Endothelial cell of umbilical vein (primary cell): ENCODE results near the gene LLGL2. TPM values are rescaled to one million over a fixed set of nuclear protein-coding genes. Genes with fewer than 3 reads are reported as not detected.

ENCODE experiments used
- BruUV-seq: library from RNA; stranded (reverse); fragments of 400-500 nt; replicated peaks from 2 replicates; lab custom pipeline; 2021; lab: Mats Ljungman, UMichigan
- CTCF ChIA-PET: fragments of 300-600, 350-600 bp; sonication (Branson Sonifier 250); formaldehyde crosslinking; loops from one replicate; lab custom pipeline; 2021; ENCODE audit warnings: antibody characterized with exemption, inconsistent platforms; lab: Charles Lee
- POLR2A ChIA-PET: fragments of 300-600, 350-600 bp; sonication (Branson Sonifier 250); formaldehyde crosslinking; loops from one replicate; lab custom pipeline; 2021; ENCODE audit warnings: antibody characterized with exemption, inconsistent platforms; lab: Charles Lee
- DNase-seq: peaks from one replicate; pipeline ENCODE4 v3.0.0-alpha.2; 2011; ENCODE audit warnings: low read depth, low spot score
- FAIRE-seq: peaks from 2 replicates; lab custom pipeline; 2011; peaks lifted over from hg19 to GRCh38; lab: Jason Lieb, UNC
- H2AFZ ChIP-seq: 2 replicates; pipeline ENCODE4 v1.6.0; 2012; ENCODE audit warnings: low read depth, low read length, control low read depth, inconsistent platforms
- H3K27ac ChIP-seq: 2 replicates; pipeline ENCODE4 v1.5.1; 2011; ENCODE audit warnings: low read depth, mild to moderate bottlenecking, control low read depth, low read length, moderate library complexity; ENCODE audit not compliant: insufficient read depth
- H3K27me3 ChIP-seq, 2 experiments: 2 replicates each; pipeline versions ENCODE4 v1.6.0 to v1.6.1; 2011; ENCODE audit warnings: low read length in 2 of 2, mixed read lengths in 1 of 2; ENCODE audit not compliant: control insufficient read depth in 2 of 2, insufficient read depth in 2 of 2
- H3K36me3 ChIP-seq, 2 experiments: 2 replicates in 1 of 2; 3 replicates in 1 of 2; pipeline ENCODE4 v1.5.1; 2011; ENCODE audit warnings: low read length in 2 of 2, mild to moderate bottlenecking in 1 of 2, moderate library complexity in 1 of 2; ENCODE audit not compliant: control insufficient read depth in 2 of 2, insufficient read depth in 2 of 2; ENCODE audit errors: extremely low read depth in 1 of 2
- H3K4me1 ChIP-seq: 3 replicates; pipeline ENCODE4 v1.5.1; 2011; ENCODE audit warnings: mild to moderate bottlenecking, low read length; ENCODE audit not compliant: control insufficient read depth, insufficient read depth; ENCODE audit errors: extremely low read depth
- H3K4me2 ChIP-seq: 2 replicates; pipeline ENCODE4 v1.6.1; 2011; ENCODE audit warnings: low read length, control low read depth, mixed read lengths; ENCODE audit not compliant: insufficient read depth
- H3K4me3 ChIP-seq, 3 experiments: fragments of 200-600 bp in 1 of 3; sonication (generic), shearing (Covaris generic) in 1 of 3; replicated peaks in 1 of 3; 2 replicates each; pipeline ENCODE4 v1.5.1; 2011 to 2016; ENCODE audit warnings: control low read depth in 3 of 3, low read length in 3 of 3, mild to moderate bottlenecking in 2 of 3, inconsistent platforms in 1 of 3, low read depth in 1 of 3, moderate library complexity in 1 of 3; ENCODE audit not compliant: insufficient read depth in 1 of 3
- H3K79me2 ChIP-seq: 2 replicates; pipeline ENCODE4 v1.6.0; 2012; ENCODE audit warnings: low read length, inconsistent platforms; ENCODE audit not compliant: control insufficient read depth, insufficient read depth
- H3K9ac ChIP-seq: replicated peaks from 2 replicates; pipeline ENCODE3; 2011; ENCODE audit warnings: low read length, control low read depth; ENCODE audit not compliant: insufficient read depth; ENCODE audit errors: extremely low read depth
- H3K9me1 ChIP-seq: replicated peaks from 3 replicates; pipeline ENCODE4 v1.6.0; 2011; ENCODE audit warnings: mild to moderate bottlenecking, low read length; ENCODE audit not compliant: control insufficient read depth, insufficient read depth; ENCODE audit errors: extremely low read depth
- H3K9me3 ChIP-seq: replicated peaks from 2 replicates; pipeline ENCODE4 v1.5.1; 2012; ENCODE audit warnings: low read length, inconsistent platforms; ENCODE audit not compliant: control insufficient read depth, insufficient read depth
- H4K20me1 ChIP-seq: replicated peaks from 2 replicates; pipeline ENCODE3; 2011; ENCODE audit warnings: mild to moderate bottlenecking, low read length; ENCODE audit not compliant: control insufficient read depth, insufficient read depth; ENCODE audit errors: extremely low read depth
- FOS ChIP-seq: IDR thresholded peaks from 2 replicates; pipeline ENCODE4 v1.6.1; 2011; ENCODE audit warnings: mild to moderate bottlenecking, low read length, moderate library complexity, borderline replicate concordance; ENCODE audit not compliant: insufficient read depth
- GATA2 ChIP-seq: IDR thresholded peaks from 2 replicates; pipeline ENCODE4 v1.7.0; 2011; ENCODE audit warnings: low read depth, mild to moderate bottlenecking, moderate library complexity, mixed read lengths, low read length; ENCODE audit not compliant: insufficient read length, insufficient read depth
- JUN ChIP-seq: IDR thresholded peaks from 2 replicates; pipeline ENCODE4 v1.6.1; 2011; ENCODE audit warnings: borderline replicate concordance, low read depth; ENCODE audit not compliant: insufficient read length, insufficient read depth
- MYC ChIP-seq: IDR thresholded peaks from one replicate; pipeline ENCODE4 v1.6.1; 2011; ENCODE audit warnings: mild to moderate bottlenecking, low read depth, low read length
- POLR2A ChIP-seq: IDR thresholded peaks from 2 replicates; pipeline ENCODE4 v1.6.1; 2012; ENCODE audit warnings: low read depth, mild to moderate bottlenecking, control low read depth, low read length
- POLR2AphosphoS5 ChIP-seq: IDR thresholded peaks from 2 replicates; pipeline ENCODE4 v1.6.1; 2012; ENCODE audit warnings: low read depth, mild to moderate bottlenecking, control low read depth, low read length, moderate library complexity; ENCODE audit not compliant: insufficient read depth
- dilution Hi-C: fragments of 300-500 bp; cut with MboI; formaldehyde crosslinking; loops from one replicate; pipeline ENCODE4 v1.15.0; 2019; ENCODE audit warnings: low sequenced_read_pairs; ENCODE audit not compliant: extremely low pct_ligation_motif_present
- intact Hi-C: fragments of 100-400 bp; cut with micrococcal nuclease; formaldehyde crosslinking; loops from one replicate; pipeline ENCODE4 v1.10.0; 2022
- polyA plus RNA-seq, 4 experiments: library from polyadenylated mRNA; depleted of rRNA in 3 of 4; stranded (reverse) in 3 of 4; unstranded in 1 of 4; fragments of >200 nt; gene quantifications; 2 replicates each; pipeline versions ENCODE4 v1.2.1 to v1.2.3, GENCODE V29; 2011 to 2012; ENCODE audit warnings: missing spikeins in 1 of 4
- total RNA-seq: library from RNA; stranded (reverse); gene quantifications from 2 replicates; pipeline ENCODE4 v1.2.3, GENCODE V29; 2021
- TF ChIP-seq, protein P1 (sequence below): IDR thresholded peaks from 2 replicates; pipeline ENCODE4 v1.6.1; 2011; ENCODE audit not compliant: insufficient read depth, insufficient read length
- TF ChIP-seq, protein P2 (sequence below), 2 donors: IDR thresholded peaks; 1 replicate in 1 of 2; 2 replicates in 1 of 2; pipeline ENCODE4 v1.5.1; 2011; ENCODE audit warnings: low read length in 2 of 2, mild to moderate bottlenecking in 2 of 2, moderate library complexity in 2 of 2, control low read depth in 1 of 2, inconsistent platforms in 1 of 2, low read depth in 1 of 2; ENCODE audit not compliant: insufficient read depth in 1 of 2; ENCODE audit errors: extremely low read depth in 1 of 2

Gene LLGL2
- total and polyA plus RNA-seq, 2 donors (not counting 3 experiments of a cell fraction or from before 2014, with no cell fraction given) = 5.3 to 5.4 TPM

DNA sequence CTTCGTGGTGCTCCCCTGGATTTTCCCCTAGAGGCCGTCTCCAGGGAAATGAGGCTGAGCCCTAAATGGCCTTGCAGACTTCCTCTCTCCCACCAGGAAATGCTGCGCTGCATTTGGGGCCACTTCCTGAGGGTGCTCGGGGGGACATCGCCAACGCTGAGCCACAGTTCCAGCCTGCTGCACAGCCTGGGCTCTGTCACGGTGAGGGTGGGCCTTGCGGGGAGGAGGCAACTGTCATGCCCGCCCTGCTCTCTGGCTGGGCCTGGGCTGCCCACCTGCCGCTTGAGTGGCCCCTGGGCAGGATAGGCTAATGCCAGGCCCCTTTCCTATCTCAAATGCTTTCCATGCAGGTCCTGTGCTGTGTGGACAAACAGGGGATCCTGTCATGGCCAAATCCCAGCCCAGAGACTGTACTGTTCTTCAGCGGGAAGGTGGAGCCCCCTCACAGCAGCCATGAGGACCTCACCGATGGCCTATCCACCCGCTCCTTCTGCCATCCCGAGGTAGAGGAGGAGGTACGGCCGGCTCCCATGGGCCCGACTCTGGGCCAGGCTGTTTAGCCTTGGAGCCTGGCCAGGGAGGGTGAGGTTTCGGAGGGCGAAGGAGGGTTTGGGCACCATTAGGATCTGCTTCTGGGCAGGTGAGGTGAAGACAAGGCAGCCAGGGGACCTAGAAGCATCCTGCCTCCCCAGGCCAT is 34.4 kb upstream of the LLGL2 start:
- intact Hi-C loops = no loop called here
- Histone ChIP-seq H3K4me2 (no peak overlapping the region), H3K4me1 (peaks cover 9% of the 10 kb centered on the region), H3K9me3 (no peaks in the 10 kb centered on the region), H3K27me3 (no peaks in the 10 kb centered on the region), H3K4me3 (no peak overlapping the region), H3K36me3 (peaks cover 0 to 26% of the 10 kb centered on the region in 2 experiments), H3K9me1 (no peaks in the 10 kb centered on the region), H3K79me2 (no peaks in the 10 kb centered on the region), H3K9ac (no peak overlapping the region), H2AFZ (no peak overlapping the region), H4K20me1 (no peaks in the 10 kb centered on the region), H3K27ac (no peak overlapping the region)
- no TSS peak for BruUV-seq
- POLR2A ChIA-PET = no interaction called here
- DNase-seq (no peak), FAIRE-seq (no peak)
- CTCF ChIA-PET = no interaction called here
- no peak for TF ChIP-seq POLR2A
- no peak for TF ChIP-seq MYC
- TF ChIP-seq FOS = no peak
- TF ChIP-seq POLR2AphosphoS5 = no peak
- TF ChIP-seq, protein P1, sequence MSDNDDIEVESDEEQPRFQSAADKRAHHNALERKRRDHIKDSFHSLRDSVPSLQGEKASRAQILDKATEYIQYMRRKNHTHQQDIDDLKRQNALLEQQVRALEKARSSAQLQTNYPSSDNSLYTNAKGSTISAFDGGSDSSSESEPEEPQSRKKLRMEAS = no peak
- no peak for TF ChIP-seq JUN
- no peak for TF ChIP-seq GATA2
- TF ChIP-seq, protein P2, sequence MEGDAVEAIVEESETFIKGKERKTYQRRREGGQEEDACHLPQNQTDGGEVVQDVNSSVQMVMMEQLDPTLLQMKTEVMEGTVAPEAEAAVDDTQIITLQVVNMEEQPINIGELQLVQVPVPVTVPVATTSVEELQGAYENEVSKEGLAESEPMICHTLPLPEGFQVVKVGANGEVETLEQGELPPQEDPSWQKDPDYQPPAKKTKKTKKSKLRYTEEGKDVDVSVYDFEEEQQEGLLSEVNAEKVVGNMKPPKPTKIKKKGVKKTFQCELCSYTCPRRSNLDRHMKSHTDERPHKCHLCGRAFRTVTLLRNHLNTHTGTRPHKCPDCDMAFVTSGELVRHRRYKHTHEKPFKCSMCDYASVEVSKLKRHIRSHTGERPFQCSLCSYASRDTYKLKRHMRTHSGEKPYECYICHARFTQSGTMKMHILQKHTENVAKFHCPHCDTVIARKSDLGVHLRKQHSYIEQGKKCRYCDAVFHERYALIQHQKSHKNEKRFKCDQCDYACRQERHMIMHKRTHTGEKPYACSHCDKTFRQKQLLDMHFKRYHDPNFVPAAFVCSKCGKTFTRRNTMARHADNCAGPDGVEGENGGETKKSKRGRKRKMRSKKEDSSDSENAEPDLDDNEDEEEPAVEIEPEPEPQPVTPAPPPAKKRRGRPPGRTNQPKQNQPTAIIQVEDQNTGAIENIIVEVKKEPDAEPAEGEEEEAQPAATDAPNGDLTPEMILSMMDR (IDR thresholded peaks at IDR 0.05; ENCODE audit: extremely low read depth in 1 of 2, insufficient read depth in 1 of 2, low read depth in 1 of 2, low read length in 2 of 2) = no peak
- dilution Hi-C loops = no loop called here
